CD4-positive, alpha-beta T cell treated with Interleukin-10 for 1 hour (primary cell): ENCODE data around the gene DVL3.
"Not testable (repeated sequence)": the region's sequence is repeated elsewhere in the genome, so short reads cannot be mapped to it uniquely, and the experiment has no call there.

Source experiments
- DNase-seq: peaks from one replicate; pipeline ENCODE4 v3.0.0-alpha.2; 2020

Gene DVL3

DNA sequence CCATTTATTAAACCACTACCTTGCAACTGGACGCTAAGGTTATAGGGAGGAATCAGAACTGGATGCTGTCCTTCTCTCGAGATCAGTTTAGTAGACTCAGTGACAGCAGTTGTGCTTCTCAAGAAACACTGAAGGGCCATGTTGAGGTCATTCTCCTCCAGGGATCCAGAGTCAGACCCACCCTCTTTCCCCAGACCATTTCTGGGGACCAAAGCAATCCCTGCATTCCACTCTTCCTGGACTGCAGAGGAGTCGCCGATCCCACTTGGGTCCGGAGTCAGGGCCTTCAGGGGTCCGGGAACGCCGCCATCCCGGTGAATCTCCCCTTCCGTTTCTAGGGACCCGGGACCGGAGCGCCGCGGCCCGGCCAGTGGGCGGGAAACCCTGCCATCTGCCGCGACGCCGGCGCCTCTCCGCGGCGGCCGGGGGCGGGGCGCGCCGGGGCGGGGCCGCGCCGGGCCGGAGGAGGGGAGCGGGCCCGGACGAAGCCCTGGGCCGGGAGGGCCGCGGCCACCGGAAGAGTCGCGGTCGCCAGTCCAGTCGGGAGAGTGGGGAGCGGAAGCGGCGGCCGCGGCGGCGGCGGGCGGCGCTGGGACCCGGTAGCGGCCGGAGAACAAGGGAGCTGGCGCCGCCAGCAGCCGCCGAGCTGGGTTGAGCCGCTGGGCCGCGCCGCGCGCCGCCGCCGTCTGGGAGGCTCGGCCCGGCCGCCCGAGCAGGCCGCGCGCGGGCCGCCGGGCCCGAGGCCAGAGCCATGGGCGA, at the start of gene DVL3:
TSS of gene DVL3 (plus strand) at position 493 of the 759 bp plus-strand sequence. CDS start at position 752, 259 bp downstream.
- peak; percentile 59 for DNase-seq

GRCh38 chr3:184110316-184110725, 44.9 kb upstream of the DVL3 start:
- DNase-seq = no peak

GRCh38 chr3:184116017-184116416, 39.2 kb upstream of the DVL3 start:
- no peak for DNase-seq

DNA sequence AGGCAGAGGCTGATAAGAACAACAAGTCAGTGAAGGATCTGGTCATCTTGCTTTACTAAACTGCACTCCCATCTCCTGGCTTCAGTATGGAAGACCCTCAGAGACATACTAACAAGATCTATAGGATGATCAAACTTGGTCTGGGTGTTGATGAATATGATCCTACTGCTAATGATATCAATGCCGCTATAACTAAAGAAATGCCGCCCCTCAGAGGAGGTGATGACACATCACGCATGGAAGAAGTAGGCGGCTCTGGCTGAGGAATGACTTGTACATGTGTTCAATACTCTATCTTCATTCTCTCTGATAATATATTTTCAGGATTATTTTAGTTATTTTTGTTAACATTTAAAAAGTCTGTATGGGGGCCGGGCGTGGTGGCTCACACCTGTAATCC, 37.5 kb upstream of the DVL3 start:
- DNase-seq = no peak

DNA sequence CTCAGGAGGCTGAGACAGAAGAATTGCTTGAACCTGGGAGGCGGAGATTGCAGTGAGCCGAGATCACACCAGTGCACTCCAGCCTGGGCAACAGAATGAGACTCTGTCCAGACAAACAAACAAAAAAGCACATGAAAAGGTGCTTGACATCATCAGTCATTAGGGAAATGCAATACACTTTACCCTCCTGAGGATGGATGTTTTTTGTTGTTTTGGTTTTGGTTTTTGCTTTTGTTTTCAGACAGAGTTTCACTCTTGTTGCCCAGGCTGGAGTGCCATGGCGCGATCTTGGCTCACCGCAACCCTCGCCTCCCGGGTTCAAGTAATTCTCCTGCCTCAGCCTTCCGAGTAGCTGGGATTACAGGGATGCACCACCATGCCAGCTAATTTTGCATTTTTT, 34.1 kb upstream of the DVL3 start:
- not testable (repeated sequence) for DNase-seq

GRCh38 chr3:184126006-184126405, 29.2 kb upstream of the DVL3 start:
- no peak for DNase-seq

DNA sequence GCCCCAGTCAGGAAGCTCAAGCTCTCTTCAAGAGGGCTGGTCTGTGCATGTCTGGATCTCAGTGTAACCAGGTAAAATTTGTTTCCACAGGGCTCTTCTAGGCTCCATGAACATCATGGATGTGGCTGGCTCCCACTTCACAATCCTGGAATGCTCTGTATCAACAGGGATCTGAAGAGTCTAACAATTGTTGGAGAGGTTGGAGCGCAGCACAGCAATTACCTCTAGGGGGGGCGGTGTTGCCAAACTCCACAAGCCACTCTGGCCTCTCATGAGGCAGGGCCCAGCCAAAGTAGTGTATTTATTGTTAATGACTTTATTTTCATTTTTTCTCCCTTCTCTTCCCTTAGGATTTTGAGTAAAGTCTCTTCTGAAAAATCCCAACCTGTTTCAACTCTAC, 26.2 kb upstream of the DVL3 start:
- DNase-seq = no peak

DNA sequence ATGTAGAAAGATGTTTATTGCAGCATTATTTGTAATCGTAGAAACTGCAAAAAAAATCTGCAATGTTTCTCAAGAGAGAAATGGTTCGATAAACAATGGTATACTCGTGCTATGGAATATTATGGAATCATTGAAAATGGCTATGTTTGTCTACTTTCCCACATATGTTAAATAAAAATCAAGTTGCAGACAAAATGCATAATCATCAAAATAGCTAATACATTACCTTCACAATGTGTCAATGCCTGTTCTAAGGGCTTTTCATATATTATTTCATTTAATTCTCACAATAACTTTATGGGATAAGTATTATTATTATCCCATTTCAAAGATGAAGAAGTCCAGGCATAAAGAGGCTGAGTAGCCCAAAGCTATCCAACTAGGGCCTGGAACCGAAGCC, 22.2 kb upstream of the DVL3 start:
- DNase-seq = no peak

- DNase-seq = peak; percentile 42
These were observed 21.1 kb upstream of the DVL3 start for GRCh38 chr3:184133840-184134745.

- DNase-seq = no peak
These were observed 20.4 kb upstream of the DVL3 start for GRCh38 chr3:184134746-184135148.

- DNase-seq = peak; percentile 90
These were observed 19.8 kb upstream of the DVL3 start, which contains the start of gene EIF2B5 for GRCh38 chr3:184135149-184135910. TSS of gene EIF2B5 (plus strand) at chr3:184135358. CDS start at chr3:184135386, 28 bp downstream.

DNA sequence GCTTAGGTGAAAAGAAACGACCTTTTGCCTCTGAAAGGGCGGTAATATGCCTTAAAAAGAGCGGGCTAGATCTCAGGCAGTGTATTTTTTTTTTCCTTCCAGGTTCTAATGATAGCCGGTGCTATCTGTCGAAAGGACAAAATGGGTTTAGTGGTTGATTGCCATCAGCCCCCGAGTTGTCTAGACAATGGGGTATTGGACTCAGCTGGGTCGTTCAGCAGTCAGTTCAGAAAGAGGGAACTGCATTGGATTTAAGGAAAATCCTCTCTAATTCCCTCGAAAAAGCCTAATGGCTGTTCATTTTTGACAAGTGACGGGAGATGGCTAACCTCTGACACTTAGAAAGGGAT, 19.3 kb upstream of the DVL3 start:
- no peak for DNase-seq

DNA sequence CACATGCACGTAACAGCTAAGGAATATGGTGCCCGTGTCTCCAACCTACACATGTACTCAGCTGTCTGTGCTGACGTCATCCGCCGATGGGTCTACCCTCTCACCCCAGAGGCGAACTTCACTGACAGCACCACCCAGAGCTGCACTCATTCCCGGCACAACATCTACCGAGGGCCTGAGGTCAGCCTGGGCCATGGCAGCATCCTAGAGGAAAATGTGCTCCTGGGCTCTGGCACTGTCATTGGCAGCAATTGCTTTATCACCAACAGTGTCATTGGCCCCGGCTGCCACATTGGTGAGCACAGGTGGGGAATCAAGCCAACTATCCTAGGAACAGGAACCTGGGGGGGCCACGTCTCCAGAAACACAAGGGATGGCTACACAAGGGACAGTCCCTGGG, 14.7 kb upstream of the DVL3 start:
- no peak for DNase-seq

- DNase-seq = no peak
These were observed 13.0 kb upstream of the DVL3 start for GRCh38 chr3:184142199-184142598.

DNA sequence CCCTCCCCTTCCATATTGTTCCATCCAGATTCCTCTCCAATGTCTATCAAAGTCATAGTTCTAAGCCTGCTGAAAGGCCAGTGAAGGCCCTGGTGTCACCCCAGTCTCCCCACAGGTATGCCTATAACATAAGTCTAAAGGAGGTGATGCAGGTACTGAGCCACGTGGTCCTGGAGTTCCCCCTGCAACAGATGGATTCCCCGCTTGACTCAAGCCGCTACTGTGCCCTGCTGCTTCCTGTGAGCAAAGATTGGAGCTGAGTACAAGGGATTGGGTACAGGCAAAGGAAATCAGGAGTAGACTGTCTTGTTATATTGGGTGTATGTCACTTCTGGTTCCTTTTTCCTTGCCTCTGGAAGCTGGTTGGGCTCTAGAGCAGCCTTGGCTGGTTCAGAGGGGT, 11.8 kb upstream of the DVL3 start:
- no peak for DNase-seq

GRCh38 chr3:184144505-184144904, 10.7 kb upstream of the DVL3 start:
- no peak for DNase-seq

- DNase-seq = peak; percentile 53
These were observed 10.1 kb upstream of the DVL3 start for GRCh38 chr3:184145111-184145524.

DNA sequence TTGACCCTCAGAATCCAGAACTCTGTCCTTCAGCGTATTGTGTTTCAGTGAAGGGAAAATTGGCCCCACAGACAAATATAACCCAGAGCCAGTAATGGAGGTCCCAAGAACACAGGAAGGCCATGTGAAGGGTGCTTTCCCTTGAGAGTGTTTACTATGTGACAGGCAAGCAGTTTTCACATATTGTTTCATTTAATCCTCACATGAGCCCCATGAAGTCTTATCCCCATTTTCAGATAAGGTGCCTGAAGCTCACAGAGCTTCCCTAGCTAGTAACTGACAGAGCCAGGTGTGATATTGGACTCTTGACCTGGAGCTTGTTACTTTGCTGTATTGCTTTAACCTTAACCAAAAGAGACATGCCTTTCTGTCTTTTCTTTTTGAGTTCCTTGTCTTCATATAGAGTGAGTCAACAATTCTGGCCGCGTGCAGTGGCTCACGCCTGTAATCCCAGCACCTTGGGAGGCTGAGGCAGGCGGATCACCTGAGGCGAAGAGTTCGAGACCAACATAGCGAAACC, 9.4 kb upstream of the DVL3 start:
- no peak for DNase-seq

GRCh38 chr3:184148076-184148475, 7.1 kb upstream of the DVL3 start:
- no peak for DNase-seq

DNA sequence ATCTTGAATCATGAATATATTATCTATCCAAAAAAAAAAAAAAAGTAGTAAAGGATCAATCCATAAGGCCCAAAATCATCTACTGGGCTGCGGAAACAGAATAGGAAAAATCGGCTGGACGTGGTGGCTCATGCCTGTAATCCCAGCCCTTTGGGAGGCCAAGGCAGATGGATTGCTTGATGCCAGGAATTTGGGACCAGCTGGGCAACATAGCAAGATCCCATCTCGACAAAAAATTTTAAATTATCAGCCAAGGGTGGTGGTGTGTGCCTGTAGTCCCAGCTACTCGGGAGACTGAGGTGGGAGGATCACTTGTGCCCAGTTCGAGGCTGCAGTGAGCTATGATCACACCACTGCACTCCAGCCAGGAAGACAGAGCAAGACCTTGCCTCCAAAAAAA, 6.1 kb upstream of the DVL3 start:
- DNase-seq = no peak

DNA sequence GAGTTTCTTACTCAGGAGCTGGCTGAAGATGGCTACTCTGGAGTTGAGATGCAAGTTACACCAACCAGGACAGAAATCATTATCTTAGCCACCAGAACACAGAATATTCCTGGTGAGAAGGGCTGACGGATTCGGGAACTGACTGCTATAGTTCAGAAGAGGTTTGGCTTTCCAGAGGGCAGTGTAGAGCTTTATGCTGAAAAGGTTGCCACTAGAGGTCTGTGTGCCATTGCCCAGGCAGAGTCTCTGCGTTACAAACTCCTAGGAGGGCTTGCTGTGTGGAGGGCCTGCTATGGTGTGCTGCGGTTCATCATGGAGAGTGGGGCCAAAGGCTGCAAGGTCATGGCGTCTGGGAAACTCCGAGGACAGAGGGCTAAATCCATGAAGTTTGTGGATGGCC, 5.4 kb upstream of the DVL3 start:
- not testable (repeated sequence) for DNase-seq

GRCh38 chr3:184155644-184156521, 706 bp downstream of the DVL3 start:
- peak; percentile 36 for DNase-seq
